ENCODE measurements around the gene AP2A1. TPM values are rescaled to one million over a fixed set of nuclear protein-coding genes. Genes with fewer than 3 reads are reported as not detected.

AP2A1 gene
- total and polyA plus RNA-seq, 10 of the 15 experiments (the other 5 are each of a cell fraction or from before 2014, with no cell fraction given) = 0.68 to 78.8 (median 33.8) TPM

- TF ChIP-seq RELA (IDR thresholded peaks at IDR 0.05; ENCODE audit: borderline replicate concordance, partially characterized antibody) = no peak
- no peak for TF ChIP-seq YBX1 (IDR thresholded peaks at IDR 0.05)
- no peak for TF ChIP-seq BCLAF1 (IDR thresholded peaks at IDR 0.05)
- no peak for TF ChIP-seq KLF5 (IDR thresholded peaks at IDR 0.05; ENCODE audit: partially characterized antibody)
- no peak for TF ChIP-seq CHD1 (IDR thresholded peaks at IDR 0.05; ENCODE audit: low read depth, low read length)
- TF ChIP-seq CUX1 (IDR thresholded peaks at IDR 0.05; ENCODE audit: insufficient replicate concordance, low read depth, low read length) = no peak
- TF ChIP-seq RAD51 (IDR thresholded peaks at IDR 0.05) = no peak
- TF ChIP-seq GABPA (IDR thresholded peaks at IDR 0.05; ENCODE audit: low read depth) = no peak
- TF ChIP-seq MYC (IDR thresholded peaks at IDR 0.05; ENCODE audit: insufficient read depth, insufficient read length, insufficient replicate concordance, low read length, severe bottlenecking) = no peak
- TF ChIP-seq ATF7 (IDR thresholded peaks at IDR 0.05; ENCODE audit: low read depth) = no peak
- TF ChIP-seq BMI1 (IDR thresholded peaks at IDR 0.05; ENCODE audit: borderline replicate concordance) = no peak
Observed at GRCh38 chr19:49746206-49746958, 20.4 kb upstream of the AP2A1 start (continued).

All from GM12878 (cell line).